ENCODE results near the gene EDN2.
A peak's percentile ranks its signal among the peaks of the same experiment; 100 is the strongest.

Gene EDN2

GRCh38 chr1:41487126-41488039, 2.9 kb upstream of the EDN2 start:
- Histone ChIP-seq H3K27ac (ENCODE audit: extremely low read depth, low read depth, low read length) (no peak overlapping the region), H3K36me3 (ENCODE audit: control insufficient read depth in 2 of 2, insufficient read depth in 1 of 2, low read length in 2 of 2) (no peaks in the 10 kb centered on the region), H3K9me3 (ENCODE audit: control insufficient read depth, insufficient read depth, low read depth, low read length) (no peaks in the 10 kb centered on the region), H3K4me1 (ENCODE audit: control insufficient read depth, insufficient read depth, low read length) (0 out of 2 replicates have a peak, but pooled peaks cover 4% of the 10 kb centered on the region), H3K4me3 (ENCODE audit: low read depth, low read length) (no peak overlapping the region)
- ChIA-PET CTCF (interaction anchor here (0.6 to 1.0 kb wide), 3 partner anchors 70 to 1413 kb away, joined by 3 read pairs; no protein-coding TSS in a partner anchor), POLR2A (interaction anchor here (0.7 kb wide), 1 partner anchor 95 kb away, joined by 3 read pairs; no protein-coding TSS in a partner anchor)
- TF ChIP-seq KLF9 (tag by site-specific recombination; IDR thresholded peaks at IDR 0.05; ENCODE audit: low read depth) = no peak
- peak; percentile 42 for TF ChIP-seq ZBTB17 (tag by site-specific recombination; IDR thresholded peaks at IDR 0.05)
- TF ChIP-seq ZNF776 (tag by site-specific recombination; IDR thresholded peaks at IDR 0.05; ENCODE audit: borderline replicate concordance) = no peak
- peak; percentile 49; the same call in 1 of the 2 replicates for TF ChIP-seq ZNF341 (tag by site-specific recombination; IDR thresholded peaks at IDR 0.05; ENCODE audit: low read depth)
- TF ChIP-seq REST (tag by site-specific recombination; IDR thresholded peaks at IDR 0.05) = peak; percentile 59; the same call in 1 of the 2 replicates
- TF ChIP-seq ZNF433 (tag by site-specific recombination; IDR thresholded peaks at IDR 0.05; ENCODE audit: low read depth) = no peak
- no peak for TF ChIP-seq ZBTB6 (tag by site-specific recombination; IDR thresholded peaks at IDR 0.05)

GRCh38 chr1:41486371-41487125, 2.1 kb upstream of the EDN2 start:
- no peak overlapping the region for H3K27ac ChIP-seq (ENCODE audit: extremely low read depth, low read depth, low read length)
- H3K36me3 ChIP-seq (ENCODE audit: control insufficient read depth in 2 of 2, insufficient read depth in 1 of 2, low read length in 2 of 2) = no peaks in the 10 kb centered on the region
- CTCF ChIA-PET = interaction anchor here (0.9 to 1.0 kb wide), 2 partner anchors 8 to 29 kb away, joined by 3 read pairs; no protein-coding TSS in a partner anchor
- H3K4me1 ChIP-seq (ENCODE audit: control insufficient read depth, insufficient read depth, low read length) = 0 out of 2 replicates have a peak, but pooled peaks cover 4% of the 10 kb centered on the region
- POLR2A ChIA-PET = no interaction called here
- no peak overlapping the region for H3K4me3 ChIP-seq (ENCODE audit: low read depth, low read length)
- no peaks in the 10 kb centered on the region for H3K9me3 ChIP-seq (ENCODE audit: control insufficient read depth, insufficient read depth, low read depth, low read length)
- peak; percentile 78 for TF ChIP-seq ZBTB17 (tag by site-specific recombination; IDR thresholded peaks at IDR 0.05)
- TF ChIP-seq ZNF549 (tag by site-specific recombination; IDR thresholded peaks at IDR 0.05) = no peak
- TF ChIP-seq ZNF558 (tag by site-specific recombination; IDR thresholded peaks at IDR 0.05) = no peak
- no peak for TF ChIP-seq ZNF140 (tag by site-specific recombination; IDR thresholded peaks at IDR 0.05)
- TF ChIP-seq ZNF274 (IDR thresholded peaks at IDR 0.05; ENCODE audit: low read length) = no peak
- no peak for TF ChIP-seq ZNF274 (tag by site-specific recombination; IDR thresholded peaks at IDR 0.05; ENCODE audit: borderline replicate concordance)
- TF ChIP-seq ZFHX2 (tag by site-specific recombination; conservative IDR thresholded peaks at IDR 0.05) = peak; percentile 35; the same call in 1 of the 2 replicates
- no peak for TF ChIP-seq ZNF510 (tag by site-specific recombination; IDR thresholded peaks at IDR 0.05; ENCODE audit: insufficient replicate concordance)
- TF ChIP-seq ZNF398 (tag by site-specific recombination; IDR thresholded peaks at IDR 0.05) = peak; percentile 40; the same call in 1 of the 2 replicates
- TF ChIP-seq GLIS1 (tag by site-specific recombination; IDR thresholded peaks at IDR 0.05) = 0 out of 2 replicates have a peak, but pooled peaks have one; percentile 9
- no peak for TF ChIP-seq ZBTB11 (tag by site-specific recombination; conservative IDR thresholded peaks at IDR 0.05; ENCODE audit: low read depth)
- TF ChIP-seq HIC1 (tag by site-specific recombination; IDR thresholded peaks at IDR 0.05) = no peak

Data from HEK293 (cell line).